Measurements from ENCODE around the gene PROCA1. TPM values are rescaled to one million over a fixed set of nuclear protein-coding genes. Genes with fewer than 3 reads are reported as not detected.
"Not testable (repeated sequence)": the region's sequence is repeated elsewhere in the genome, so short reads cannot be mapped to it uniquely, and the experiment has no call there.

PROCA1 gene
- polyA plus RNA-seq, 4 donors: 2.3 to 5.4 (median 4.4) TPM

GRCh38 chr17:28738680-28739384 lies 27.1 kb upstream of the PROCA1 start:
- H3K9me3 ChIP-seq (ENCODE audit: control insufficient read depth in 2 of 2, insufficient read depth in 1 of 2, low read depth in 1 of 2, low read length in 1 of 2): no peaks in the 10 kb centered on the region
- 79 to 93% (median 90%) methylated on average over 10 of the region's 10 CpGs for WGBS, 3 donors
- no peak overlapping the region for H3K4me3 ChIP-seq (ENCODE audit: low read depth in 1 of 3, low read length in 3 of 3)
- H3K4me1 ChIP-seq (ENCODE audit: control insufficient read depth in 3 of 3, insufficient read depth in 2 of 3, low read depth in 1 of 3, low read length in 2 of 3): peaks cover 0 to 19% (median 0%) of the 10 kb centered on the region in 3 donors
- FAIRE-seq (no peak), DNase-seq (no peak)
- no peaks in the 10 kb centered on the region for H3K27me3 ChIP-seq (ENCODE audit: control insufficient read depth in 3 of 3, insufficient read depth in 3 of 3, low read length in 3 of 3)
- H3K27ac ChIP-seq (ENCODE audit: low read depth in 1 of 3, low read length in 2 of 3): peak overlapping the region in 1 of 3 donors; percentile 3
- H3K36me3 ChIP-seq (ENCODE audit: control insufficient read depth in 3 of 3, insufficient read depth in 2 of 3, low read depth in 1 of 3, low read length in 3 of 3): peaks cover 0 to 39% (median 0%) of the 10 kb centered on the region in 3 donors

DNA sequence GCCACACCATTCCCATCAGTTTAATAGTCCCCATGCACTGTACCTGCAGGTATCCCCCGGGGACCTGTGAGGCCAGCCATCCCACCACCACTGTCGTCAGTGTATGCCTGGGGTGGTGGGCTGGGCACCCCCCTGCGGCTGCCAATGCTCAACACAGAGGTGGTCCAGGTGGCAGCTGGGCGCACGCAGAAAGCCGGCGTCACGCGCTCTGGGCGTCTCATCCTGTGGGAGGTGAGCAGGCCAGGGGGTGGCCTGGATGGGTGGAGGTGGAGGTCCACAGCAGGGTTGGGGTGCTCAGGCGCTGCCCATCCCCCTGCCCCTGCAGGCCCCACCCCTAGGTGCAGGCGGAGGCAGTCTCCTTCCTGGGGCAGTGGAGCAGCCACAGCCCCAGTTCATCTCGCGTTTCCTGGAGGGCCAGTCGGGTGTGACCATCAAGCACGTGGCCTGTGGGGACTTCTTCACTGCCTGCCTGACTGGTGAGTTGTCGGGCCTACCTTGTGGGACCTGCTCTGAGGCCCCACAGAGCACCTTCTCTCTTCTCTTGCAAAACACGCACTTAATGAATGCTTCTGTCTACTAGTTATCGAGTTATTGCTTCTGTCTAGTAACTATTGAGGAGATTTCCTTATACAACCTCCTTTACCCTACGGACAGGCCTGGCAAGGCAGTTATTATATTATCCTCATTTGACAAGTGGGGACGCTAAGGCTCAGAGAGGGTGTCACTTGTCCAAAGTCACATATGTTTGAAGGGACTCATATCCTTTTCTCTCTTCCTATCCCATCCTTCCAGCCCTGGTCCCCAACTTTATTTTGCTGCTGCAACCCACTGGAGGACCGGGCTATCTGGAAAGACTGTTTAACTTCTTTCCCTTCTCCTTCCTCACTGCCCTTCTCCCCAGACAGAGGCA lies 26.3 kb upstream of the PROCA1 start:
- DNase-seq (no peak), FAIRE-seq (no peak)
- Histone ChIP-seq H3K4me1 (ENCODE audit: control insufficient read depth in 3 of 3, insufficient read depth in 2 of 3, low read depth in 1 of 3, low read length in 2 of 3) (peaks cover 0 to 15% (median 0%) of the 10 kb centered on the region in 3 donors), H3K36me3 (ENCODE audit: control insufficient read depth in 3 of 3, insufficient read depth in 2 of 3, low read depth in 1 of 3, low read length in 3 of 3) (peaks cover 0 to 41% (median 0%) of the 10 kb centered on the region in 3 donors), H3K4me3 (ENCODE audit: low read depth in 1 of 3, low read length in 3 of 3) (no peak overlapping the region), H3K27me3 (ENCODE audit: control insufficient read depth in 3 of 3, insufficient read depth in 3 of 3, low read length in 3 of 3) (no peaks in the 10 kb centered on the region), H3K27ac (ENCODE audit: low read depth in 1 of 3, low read length in 2 of 3) (peak overlapping the region in 2 of 3 donors; percentile 34 to 47), H3K9me3 (ENCODE audit: control insufficient read depth in 2 of 2, insufficient read depth in 1 of 2, low read depth in 1 of 2, low read length in 1 of 2) (no peaks in the 10 kb centered on the region)
- 77 to 82% (median 82%) methylated on average over 20 to 22 of the region's 22 CpGs for WGBS, 3 donors

GRCh38 chr17:28737316-28737715 lies 25.6 kb upstream of the PROCA1 start:
- no peak for FAIRE-seq
- WGBS, 3 donors: 92 to 96% (median 94%) methylated on average over 10 to 12 of the region's 12 CpGs

GRCh38 chr17:28735913-28736769 lies 24.5 kb upstream of the PROCA1 start:
- not testable (repeated sequence) for H3K27ac ChIP-seq (ENCODE audit: low read depth in 1 of 3, low read length in 2 of 3); H3K9me3 ChIP-seq (ENCODE audit: control insufficient read depth in 2 of 2, insufficient read depth in 1 of 2, low read depth in 1 of 2, low read length in 1 of 2); DNase-seq; H3K4me3 ChIP-seq (ENCODE audit: low read depth in 1 of 3, low read length in 3 of 3); H3K27me3 ChIP-seq (ENCODE audit: control insufficient read depth in 3 of 3, insufficient read depth in 3 of 3, low read length in 3 of 3); FAIRE-seq; H3K4me1 ChIP-seq (ENCODE audit: control insufficient read depth in 3 of 3, insufficient read depth in 2 of 3, low read depth in 1 of 3, low read length in 2 of 3)
- WGBS, 3 donors: 87 to 98% (median 96%) methylated on average over 3 to 5 of the region's 8 CpGs
- H3K36me3 ChIP-seq (ENCODE audit: control insufficient read depth in 3 of 3, insufficient read depth in 2 of 3, low read depth in 1 of 3, low read length in 3 of 3): peaks cover 0 to 36% (median 0%) of the 10 kb centered on the region in 3 donors

More at GRCh38 chr17:28737316-28737715, 25.6 kb upstream of the PROCA1 start:
- H3K27me3 ChIP-seq (ENCODE audit: control insufficient read depth in 3 of 3, insufficient read depth in 3 of 3, low read length in 3 of 3): no peaks in the 10 kb centered on the region
- no peak for DNase-seq
- H3K27ac ChIP-seq (ENCODE audit: low read depth in 1 of 3, low read length in 2 of 3): peak overlapping the region in 1 of 3 donors; percentile 17
- peaks cover 0 to 41% (median 0%) of the 10 kb centered on the region in 3 donors for H3K36me3 ChIP-seq (ENCODE audit: control insufficient read depth in 3 of 3, insufficient read depth in 2 of 3, low read depth in 1 of 3, low read length in 3 of 3)
- no peaks in the 10 kb centered on the region for H3K9me3 ChIP-seq (ENCODE audit: control insufficient read depth in 2 of 2, insufficient read depth in 1 of 2, low read depth in 1 of 2, low read length in 1 of 2)
- H3K4me3 ChIP-seq (ENCODE audit: low read depth in 1 of 3, low read length in 3 of 3): no peak overlapping the region
- H3K4me1 ChIP-seq (ENCODE audit: control insufficient read depth in 3 of 3, insufficient read depth in 2 of 3, low read depth in 1 of 3, low read length in 2 of 3): peaks cover 0 to 8% (median 0%) of the 10 kb centered on the region in 3 donors

GRCh38 chr17:28735242-28735722 lies 23.6 kb upstream of the PROCA1 start:
- Histone ChIP-seq H3K4me1 (ENCODE audit: control insufficient read depth in 3 of 3, insufficient read depth in 2 of 3, low read depth in 1 of 3, low read length in 2 of 3) (no peaks in the 10 kb centered on the region), H3K4me3 (ENCODE audit: low read depth in 1 of 3, low read length in 3 of 3) (no peak overlapping the region), H3K9me3 (ENCODE audit: control insufficient read depth in 2 of 2, insufficient read depth in 1 of 2, low read depth in 1 of 2, low read length in 1 of 2) (no peaks in the 10 kb centered on the region), H3K27ac (ENCODE audit: low read depth in 1 of 3, low read length in 2 of 3) (no peak overlapping the region), H3K27me3 (ENCODE audit: control insufficient read depth in 3 of 3, insufficient read depth in 3 of 3, low read length in 3 of 3) (no peaks in the 10 kb centered on the region), H3K36me3 (ENCODE audit: control insufficient read depth in 3 of 3, insufficient read depth in 2 of 3, low read depth in 1 of 3, low read length in 3 of 3) (peaks cover 0 to 30% (median 0%) of the 10 kb centered on the region in 3 donors)
- DNase-seq: peak in 1 of 2 donors; percentile 48
- FAIRE-seq: no peak
- 43 to 72% (median 71%) methylated on average over 5 of the region's 5 CpGs for WGBS, 3 donors

DNA sequence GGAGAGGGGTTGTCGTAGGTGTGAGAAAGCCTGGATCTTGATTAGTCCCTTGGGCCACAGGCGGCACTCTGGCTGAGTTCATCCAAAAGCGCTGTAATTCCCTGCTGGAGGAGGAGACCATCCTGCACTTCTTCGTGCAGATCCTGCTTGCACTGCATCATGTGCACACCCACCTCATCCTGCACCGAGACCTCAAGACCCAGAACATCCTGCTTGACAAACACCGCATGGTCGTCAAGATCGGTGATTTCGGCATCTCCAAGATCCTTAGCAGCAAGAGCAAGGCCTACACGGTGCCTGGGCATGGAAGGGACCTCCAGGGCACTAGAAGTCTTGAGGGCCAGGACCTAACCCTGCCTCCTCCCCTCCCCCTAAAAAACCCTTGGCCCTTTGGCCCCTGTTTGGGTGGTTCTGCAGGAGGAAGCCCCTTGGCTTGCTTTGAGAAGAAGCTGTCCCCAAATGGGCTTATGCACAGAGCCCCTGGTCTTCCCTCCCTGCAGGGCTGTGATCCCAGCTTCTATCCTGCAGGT lies 23.1 kb upstream of the PROCA1 start:
- no peaks in the 10 kb centered on the region for H3K4me1 ChIP-seq (ENCODE audit: control insufficient read depth in 3 of 3, insufficient read depth in 2 of 3, low read depth in 1 of 3, low read length in 2 of 3)
- no peak overlapping the region for H3K4me3 ChIP-seq (ENCODE audit: low read depth in 1 of 3, low read length in 3 of 3)
- H3K27ac ChIP-seq (ENCODE audit: low read depth in 1 of 3, low read length in 2 of 3): no peak overlapping the region
- H3K36me3 ChIP-seq (ENCODE audit: control insufficient read depth in 3 of 3, insufficient read depth in 2 of 3, low read depth in 1 of 3, low read length in 3 of 3): peaks cover 0 to 30% (median 0%) of the 10 kb centered on the region in 3 donors
- 87 to 91% (median 91%) methylated on average over 10 of the region's 10 CpGs for WGBS, 3 donors
- H3K9me3 ChIP-seq (ENCODE audit: control insufficient read depth in 2 of 2, insufficient read depth in 1 of 2, low read depth in 1 of 2, low read length in 1 of 2): no peaks in the 10 kb centered on the region
- no peaks in the 10 kb centered on the region for H3K27me3 ChIP-seq (ENCODE audit: control insufficient read depth in 3 of 3, insufficient read depth in 3 of 3, low read length in 3 of 3)
- DNase-seq: no peak
- no peak for FAIRE-seq

- Histone ChIP-seq H3K27me3 (ENCODE audit: control insufficient read depth in 3 of 3, insufficient read depth in 3 of 3, low read length in 3 of 3) (no peaks in the 10 kb centered on the region), H3K4me1 (ENCODE audit: control insufficient read depth in 3 of 3, insufficient read depth in 2 of 3, low read depth in 1 of 3, low read length in 2 of 3) (peaks cover 0 to 4% (median 0%) of the 10 kb centered on the region in 3 donors), H3K36me3 (ENCODE audit: control insufficient read depth in 3 of 3, insufficient read depth in 2 of 3, low read depth in 1 of 3, low read length in 3 of 3) (peaks cover 0 to 25% (median 0%) of the 10 kb centered on the region in 3 donors), H3K9me3 (ENCODE audit: control insufficient read depth in 2 of 2, insufficient read depth in 1 of 2, low read depth in 1 of 2, low read length in 1 of 2) (no peaks in the 10 kb centered on the region), H3K4me3 (ENCODE audit: low read depth in 1 of 3, low read length in 3 of 3) (no peak overlapping the region), H3K27ac (ENCODE audit: low read depth in 1 of 3, low read length in 2 of 3) (no peak overlapping the region)
- DNase-seq (no peak), FAIRE-seq (no peak)
- WGBS, 3 donors: 75 to 95% (median 91%) methylated on average over 1 of the region's 1 CpG
Observed at GRCh38 chr17:28733346-28733745, 21.7 kb upstream of the PROCA1 start.

Measured in small intestine (tissue), 7 donors.